COR-L47 (cell line): Measurements from ENCODE around the gene GALNT1.
A peak's percentile ranks its signal among the peaks of the same experiment; 100 is the strongest.

Experiments
- DNase-seq: peaks from one replicate; lab custom pipeline; 2025; lab: John Stamatoyannopoulos, UW

Gene GALNT1

DNA sequence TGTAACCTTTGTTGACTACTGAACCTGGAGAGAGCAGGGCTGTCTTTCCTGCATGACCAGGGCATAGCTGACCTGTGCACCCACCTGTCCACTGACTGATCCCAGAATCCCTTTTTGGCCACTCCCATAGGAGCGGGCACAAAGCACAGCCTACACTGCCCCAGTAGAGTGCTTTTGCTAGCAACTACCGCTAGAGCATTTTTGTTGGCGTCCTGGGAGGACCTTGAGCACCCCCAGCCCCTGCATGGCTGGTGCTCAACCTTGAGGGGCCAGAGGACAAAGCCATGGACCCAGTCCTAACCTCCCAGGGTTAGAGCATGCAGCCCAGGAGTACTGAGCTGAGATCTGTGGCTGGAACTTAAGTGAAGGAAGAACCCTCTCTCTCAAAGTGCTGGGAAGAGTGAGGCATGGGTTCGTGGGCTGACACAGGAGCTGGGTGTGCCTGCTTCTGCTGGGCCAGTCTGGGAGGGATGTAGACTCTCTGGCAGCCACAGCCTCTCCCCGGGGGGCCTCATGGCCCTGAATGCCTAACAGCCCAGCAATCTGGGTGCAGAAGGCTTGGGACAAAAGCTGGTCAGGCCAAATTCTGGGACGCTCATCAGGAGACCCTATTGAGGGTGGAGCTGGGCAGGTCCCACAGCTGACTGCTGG, 140.0 kb downstream of the GALNT1 start:
- no peak for DNase-seq

DNA sequence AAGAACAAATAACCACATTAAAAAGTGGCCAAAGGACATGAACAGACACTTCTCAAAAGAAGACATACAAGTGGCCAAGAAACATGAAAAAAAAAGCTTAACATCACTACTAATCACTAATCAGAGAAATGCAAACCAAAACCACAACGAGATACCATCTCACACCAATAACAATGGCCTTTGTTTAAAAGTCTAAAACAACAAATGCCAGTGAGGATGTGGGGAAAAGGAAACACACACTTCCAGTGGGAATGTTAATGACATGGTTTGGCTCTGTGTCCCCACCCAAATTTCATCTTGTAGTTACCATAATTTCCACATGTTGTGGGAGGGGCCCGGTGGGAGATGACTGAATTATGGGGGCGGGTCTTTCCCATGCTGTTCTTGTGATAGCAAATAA, 147.1 kb downstream of the GALNT1 start:
- no peak for DNase-seq

DNA sequence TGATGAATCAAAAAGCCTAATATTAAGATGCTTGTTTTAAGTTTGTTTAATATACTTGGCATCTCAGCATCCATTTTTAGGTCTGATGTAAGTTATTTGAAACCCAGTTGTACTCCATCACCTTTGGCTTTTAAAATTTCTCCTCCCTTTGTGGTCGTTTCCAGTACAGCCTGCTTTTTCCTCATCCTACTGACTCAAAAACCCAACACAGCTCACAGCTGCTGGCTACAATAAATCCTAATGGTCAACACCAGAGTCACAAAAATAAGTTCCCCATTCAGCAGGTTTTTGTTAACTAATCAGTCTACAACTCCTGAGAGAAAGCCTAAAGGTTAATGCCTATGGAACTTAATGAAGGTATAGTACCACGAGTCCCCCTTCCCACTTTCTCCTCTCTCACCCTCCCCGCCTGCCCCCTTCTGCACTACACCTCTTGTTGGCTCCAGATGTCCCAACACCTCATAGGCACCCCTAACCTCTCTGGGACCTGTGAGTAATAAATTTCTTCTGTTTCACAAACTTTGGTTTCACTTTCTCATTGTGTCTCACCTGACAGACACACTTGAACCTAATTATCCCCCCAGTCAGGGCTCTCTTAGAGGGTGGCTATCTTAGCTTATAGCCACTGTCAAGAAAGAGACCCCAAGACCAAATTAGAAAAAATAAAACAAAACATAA, 148.6 kb downstream of the GALNT1 start:
- DNase-seq, result no peak

DNA sequence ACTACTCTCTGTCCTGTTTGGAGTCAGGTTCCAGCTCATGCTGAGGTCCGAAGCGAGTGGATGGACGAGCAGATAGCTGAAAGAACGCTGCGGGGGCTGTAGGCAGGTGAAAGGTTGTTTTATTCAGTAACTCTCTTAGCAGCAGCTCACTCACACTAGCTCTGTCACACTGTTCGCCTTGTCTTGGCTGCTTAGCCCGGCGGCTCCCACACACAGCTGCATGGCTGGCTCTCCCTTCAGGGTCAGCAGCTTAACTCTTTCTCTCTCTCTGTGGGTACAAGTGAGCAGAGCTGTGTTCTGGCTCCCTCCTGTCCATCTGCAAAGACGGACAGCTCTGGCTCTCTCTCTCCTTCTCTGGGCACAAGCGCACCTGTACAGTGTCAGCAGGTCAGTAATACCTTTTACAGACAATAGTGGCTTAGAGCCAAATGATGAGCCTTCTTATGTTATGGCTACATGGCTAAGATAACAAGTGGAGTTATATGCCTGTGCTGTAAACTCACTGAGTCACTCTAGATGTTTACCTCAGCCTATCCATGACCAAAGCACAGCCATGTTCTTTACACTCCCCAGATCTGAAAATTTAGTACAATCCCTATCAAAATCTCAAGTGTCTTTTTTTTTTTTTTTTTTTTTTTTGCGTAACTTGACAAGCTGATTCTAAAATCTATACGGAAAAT, 149.3 kb downstream of the GALNT1 start:
- peak; percentile 9 for DNase-seq

DNA sequence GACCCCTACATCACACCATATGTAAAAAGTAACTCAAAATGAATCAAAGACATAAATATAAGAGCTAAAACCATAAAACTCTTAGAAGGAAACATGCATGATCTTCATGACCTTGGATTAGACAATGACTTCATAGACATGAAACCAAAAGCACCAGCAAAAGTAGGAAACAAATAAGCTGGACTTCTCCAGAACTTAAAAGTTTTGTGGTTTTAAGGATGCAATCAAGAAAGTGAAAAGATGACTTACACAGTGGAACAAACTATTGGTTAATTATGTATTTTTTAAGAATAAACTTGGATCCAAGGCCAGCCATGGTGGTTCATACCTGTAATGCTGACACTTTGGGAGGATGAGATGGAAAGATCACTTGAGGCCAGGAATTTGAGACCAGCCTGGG, 150.2 kb downstream of the GALNT1 start:
- DNase-seq, result no peak

DNA sequence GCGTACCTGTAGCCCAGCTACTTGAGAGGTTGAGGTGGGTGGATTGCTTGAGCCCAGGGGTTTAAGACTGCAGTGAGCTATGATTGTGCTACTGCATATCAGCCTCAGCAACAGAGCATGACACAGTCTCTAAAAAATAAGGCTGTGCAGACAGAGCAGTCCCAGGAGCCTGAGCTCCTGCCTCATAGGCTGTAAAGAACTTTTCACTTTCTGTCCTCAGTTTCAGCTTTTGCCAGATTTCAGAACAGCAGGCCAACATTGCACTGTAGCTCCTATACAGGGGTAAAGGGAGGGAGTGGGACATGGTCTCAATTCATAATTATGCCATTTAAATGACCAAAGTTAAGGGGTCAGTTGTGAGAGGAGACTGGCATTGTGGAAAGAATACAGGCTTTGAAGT, 150.6 kb downstream of the GALNT1 start:
- DNase-seq, result no peak

DNA sequence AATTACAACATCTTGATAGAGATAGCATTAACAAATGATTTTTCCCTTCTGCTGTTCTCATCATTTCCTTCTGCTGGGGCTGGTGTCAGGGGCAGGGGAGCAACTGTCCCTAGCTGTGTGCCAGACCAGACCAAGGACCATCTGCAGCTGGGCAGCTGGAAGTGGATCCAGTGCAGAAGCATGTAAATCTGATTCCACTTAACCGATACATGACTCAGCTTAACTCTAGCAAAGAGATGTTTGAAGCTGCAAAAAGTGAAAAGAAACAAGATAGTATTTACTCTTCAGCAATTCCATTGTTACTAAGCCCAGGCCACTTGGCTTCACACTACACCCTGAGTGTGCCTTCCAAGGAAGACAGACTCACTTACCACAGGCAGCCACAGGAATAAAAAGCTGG, 151.1 kb downstream of the GALNT1 start:
- DNase-seq, result no peak

DNA sequence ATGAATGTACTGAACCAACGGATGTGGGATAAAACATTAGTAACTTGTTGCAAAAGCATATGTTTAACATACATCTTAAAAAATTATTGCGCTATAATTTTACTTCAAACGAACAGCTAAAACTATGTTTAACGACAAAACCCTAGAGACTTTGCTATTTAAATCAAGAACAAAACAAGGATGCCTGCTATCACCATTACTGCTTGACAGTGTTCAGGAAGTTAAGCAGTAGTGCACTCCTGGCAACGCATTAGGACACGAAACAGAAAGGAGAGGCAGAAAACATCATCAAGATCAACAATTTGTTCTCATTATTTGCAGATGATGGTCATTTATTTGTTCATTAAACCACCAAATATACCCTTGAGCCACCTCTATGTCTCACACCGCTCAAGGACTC, 151.9 kb downstream of the GALNT1 start:
- DNase-seq, result no peak

DNA sequence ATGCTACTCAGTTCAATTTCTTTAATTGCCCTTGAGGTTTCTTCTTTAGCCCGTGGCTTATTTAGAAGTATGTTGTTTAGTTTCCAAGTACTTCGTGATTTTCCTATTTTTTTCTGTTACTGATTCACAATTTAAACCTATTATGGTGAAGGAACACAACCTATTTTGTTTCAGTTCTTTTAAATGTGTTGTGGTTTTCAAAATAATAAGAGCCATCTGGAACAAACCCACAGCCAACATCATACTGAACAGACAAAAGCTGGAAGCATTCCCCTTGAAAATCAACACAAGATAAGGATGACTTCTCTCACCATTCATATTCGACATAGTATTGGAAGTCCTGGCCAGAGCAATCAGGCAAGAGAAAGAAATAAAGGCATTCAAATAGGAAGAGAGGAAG, 155.2 kb downstream of the GALNT1 start:
- no peak for DNase-seq

DNA sequence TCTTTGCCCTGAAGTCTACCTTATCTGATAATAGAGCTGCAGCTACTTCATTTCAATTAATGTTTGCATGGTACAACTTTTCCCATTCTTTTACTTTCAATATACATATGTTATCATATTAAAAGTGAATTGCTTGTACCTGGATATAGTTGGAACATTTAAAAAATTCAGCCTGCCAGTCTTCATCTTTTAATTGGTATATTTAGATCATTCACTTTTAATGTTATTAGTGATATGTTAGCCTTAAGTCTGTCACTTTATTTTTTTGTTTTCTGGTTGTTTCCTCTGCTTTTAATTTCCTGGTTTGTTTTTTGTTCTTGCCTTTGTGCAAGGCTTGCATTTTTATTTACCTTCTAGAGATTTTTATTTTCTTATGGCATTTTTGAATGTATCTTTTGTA, 158.2 kb downstream of the GALNT1 start:
- DNase-seq, result no peak

DNA sequence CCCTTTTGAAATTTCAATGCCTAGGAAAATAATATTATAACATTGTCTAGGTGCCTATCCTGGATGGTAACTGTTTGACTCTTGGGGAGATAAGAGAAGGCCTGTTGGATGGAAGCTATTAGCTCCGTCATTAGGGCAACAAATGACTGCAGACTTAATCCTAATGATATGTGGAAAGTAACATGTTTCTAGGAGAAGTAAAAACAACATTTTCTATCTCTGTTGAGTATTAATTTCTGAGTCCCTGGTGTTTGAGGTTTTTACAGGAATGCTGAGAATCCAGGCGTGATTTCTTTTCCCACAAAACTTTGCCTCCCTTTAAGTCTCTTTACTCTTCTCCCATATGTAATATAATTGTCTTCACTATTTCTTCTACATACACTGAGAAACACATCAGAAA, 159.1 kb downstream of the GALNT1 start:
- DNase-seq, result no peak

DNA sequence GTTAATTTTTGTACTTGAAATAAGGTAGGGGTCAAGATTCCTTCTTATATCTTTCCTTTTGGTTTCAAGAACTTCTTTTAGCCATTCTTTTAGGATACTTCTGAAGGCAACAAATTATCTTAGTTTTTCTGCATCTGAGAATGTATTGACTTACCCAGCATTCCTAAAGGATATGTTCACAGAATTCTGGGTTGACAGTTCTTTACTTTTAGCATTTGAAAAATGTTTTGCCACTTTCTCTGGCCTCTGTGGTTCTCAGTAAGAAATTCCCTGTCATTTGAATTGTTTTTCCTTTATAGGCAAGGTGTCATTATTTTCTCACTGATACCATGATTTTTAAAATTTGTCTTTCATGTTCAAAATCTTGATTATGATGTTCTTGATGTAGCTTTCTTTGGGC, 162.4 kb downstream of the GALNT1 start:
- DNase-seq, result no peak

DNA sequence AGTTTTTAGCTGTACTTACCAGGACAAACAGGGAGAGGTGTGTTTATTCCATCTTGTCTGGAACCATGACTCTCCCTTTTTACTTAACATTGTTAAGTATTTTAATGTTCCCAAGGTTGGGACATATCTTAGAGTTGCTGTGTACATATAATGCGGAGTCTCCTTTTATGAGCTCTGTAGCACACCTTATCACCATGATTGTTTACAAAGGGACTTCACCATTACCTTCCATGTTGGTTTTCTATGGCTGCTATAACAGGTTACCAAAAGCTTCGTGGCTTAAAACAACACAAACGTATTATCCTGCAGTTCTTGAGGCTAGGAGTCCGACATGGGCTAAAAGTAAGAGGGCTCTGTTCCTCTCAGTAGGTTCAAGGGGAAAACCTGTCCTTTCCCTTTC, 164.3 kb downstream of the GALNT1 start:
- DNase-seq, result no peak

DNA sequence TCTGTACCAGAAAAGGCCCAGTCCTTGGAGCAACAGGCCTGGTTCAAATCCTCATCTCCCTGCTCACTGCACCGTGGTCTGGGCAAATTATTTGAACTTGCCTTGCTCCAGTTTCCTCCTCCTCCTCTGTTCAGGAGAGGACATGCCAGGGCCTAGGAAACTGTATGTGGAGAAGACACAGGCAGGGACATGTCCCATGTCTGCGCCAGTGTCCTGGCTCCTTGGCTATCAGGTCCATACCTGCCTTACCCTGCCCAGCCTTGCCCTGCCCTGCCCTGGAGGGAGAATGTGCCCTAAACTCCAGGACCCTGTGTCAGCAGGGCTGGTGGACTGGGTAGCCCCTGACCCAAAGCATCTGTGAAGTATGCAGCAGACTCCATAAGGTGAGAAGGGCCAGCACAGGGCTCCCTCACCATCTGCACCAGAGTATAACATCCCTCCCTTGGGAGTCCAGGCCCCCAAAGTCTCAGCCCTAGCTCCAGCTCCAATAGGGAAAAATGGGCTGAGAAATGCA, 165.3 kb downstream of the GALNT1 start:
- no peak for DNase-seq

DNA sequence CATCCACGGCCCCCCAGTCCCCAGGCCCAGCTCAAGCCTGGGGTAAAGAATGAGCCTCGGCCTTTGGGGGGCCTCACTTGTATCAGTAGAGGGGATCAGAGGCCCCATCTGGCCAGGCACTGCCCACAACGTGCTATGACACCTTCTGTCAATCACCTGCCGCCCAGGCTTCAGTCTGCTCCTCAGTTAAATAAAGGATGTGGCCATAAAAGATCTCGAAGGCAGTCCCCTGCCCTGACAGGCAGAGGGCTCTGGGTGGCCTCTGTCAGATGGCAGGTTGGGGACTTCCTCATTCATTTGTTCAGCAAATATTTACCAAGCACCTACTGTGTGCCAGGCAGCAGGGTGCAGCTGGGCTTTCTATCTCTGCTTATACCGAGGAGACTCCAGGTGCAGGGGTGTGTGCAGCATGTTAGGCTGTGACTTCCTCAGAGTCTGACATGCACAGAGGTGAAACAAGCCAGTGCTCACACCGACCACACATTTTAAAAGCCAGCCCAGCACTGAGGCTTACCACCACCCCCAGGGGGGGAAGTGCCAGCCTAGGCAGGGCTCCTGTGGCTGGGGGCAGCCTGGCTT, 166.4 kb downstream of the GALNT1 start:
- no peak for DNase-seq

DNA sequence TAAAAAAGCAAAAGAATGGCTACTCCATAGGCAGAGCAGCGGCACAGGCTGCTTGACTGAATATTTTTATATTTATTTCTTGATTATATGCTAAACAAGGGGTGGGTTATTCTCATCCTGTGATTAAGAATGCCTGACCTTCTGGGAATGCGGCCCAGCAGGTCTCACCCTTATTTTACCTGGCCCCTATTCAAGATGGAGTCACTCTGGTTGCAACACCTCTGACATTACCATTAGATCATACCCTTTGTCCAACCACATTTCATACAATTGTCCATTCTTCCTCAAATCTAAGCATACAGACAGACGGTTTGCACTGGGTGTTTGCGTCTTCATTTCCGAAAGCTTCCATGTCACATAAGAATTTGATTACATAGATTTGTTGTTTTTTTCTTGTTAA, 168.2 kb downstream of the GALNT1 start:
- no peak for DNase-seq

DNA sequence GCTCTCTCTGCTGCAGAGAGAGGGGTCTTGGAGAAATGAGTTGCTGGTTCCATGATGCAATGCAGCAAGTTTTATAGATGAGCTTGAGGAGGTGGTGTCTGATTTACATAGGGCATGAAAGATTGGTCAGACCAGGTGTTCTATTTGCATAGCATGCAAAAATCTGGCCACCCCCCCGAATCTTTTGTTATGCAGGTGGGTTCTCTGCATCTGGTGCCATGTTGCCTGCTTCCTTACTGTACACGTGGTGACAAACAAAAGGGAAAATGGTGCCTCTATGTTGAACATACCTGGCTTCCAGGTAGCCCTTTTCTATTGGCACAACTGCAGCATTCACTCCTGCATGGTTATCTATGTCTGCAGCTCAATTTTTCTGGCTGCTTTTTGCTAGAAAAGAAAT, 169.4 kb downstream of the GALNT1 start:
- DNase-seq, result peak; percentile 10

DNA sequence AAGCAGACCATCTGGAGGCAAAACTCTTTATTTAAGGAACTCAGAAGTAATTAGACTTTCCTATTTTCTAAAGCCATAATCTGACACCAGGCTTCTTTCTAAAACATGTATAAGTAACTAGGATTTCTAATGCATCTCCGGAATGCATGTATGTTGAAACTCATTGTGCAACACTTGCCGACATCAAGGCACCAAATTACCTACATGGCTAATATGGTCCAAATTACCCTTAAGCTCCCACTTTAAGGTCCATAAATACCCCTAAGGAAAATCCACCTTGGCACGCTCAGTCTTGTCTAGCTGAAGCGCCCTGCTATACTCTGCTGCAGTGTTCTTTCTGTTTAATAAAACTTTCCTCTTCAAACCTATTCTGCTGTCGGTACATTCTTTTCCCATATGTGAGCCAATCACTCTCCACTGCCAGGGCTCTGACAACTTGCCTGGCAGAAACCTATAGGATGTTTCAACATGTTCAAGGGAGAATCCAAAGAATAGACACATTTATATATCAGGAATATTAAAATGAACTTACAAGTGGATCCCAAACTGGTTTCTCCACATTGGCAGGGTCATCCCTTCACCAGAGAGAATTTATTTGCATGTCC, 171.9 kb downstream of the GALNT1 start:
- no peak for DNase-seq

DNA sequence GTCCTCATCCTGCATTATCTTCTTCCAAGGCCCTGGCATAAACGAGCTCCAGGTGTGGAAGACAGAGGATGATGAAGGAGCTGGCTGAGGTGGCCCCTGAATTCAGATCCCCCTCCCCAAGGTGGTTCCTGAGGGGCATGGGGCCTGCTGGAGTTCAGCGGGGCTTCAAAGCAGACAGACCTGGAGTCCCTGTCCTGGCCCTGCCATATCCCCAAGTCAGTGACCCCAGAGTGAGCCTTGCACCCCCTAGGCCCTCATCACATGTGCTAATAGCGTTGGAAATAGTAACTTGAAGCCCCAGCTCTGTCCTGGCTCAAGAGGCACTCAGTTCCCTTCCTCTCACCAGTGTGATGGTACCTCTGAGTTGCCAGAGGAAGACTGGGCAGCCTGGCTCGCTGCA, 172.9 kb downstream of the GALNT1 start:
- DNase-seq, result no peak

DNA sequence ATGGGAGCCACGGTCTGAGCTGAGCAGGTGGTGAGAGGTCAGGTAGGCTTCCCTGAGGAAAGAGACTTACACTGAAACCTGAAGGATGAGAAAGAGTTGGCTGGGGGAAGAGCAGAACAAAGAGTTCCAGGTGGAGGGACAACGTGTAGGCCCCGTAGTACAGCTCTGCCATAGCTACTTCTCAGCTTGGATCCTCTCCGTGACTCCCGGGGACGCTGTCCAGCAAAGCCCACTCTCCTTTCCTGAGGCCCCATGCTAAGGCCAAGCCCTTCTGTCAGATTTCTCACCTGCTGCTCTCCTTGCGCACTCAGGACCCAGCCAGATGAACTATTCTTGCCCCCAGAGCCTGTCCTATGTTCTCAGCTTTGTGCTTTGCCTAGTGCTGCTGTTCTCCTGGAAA, 173.8 kb downstream of the GALNT1 start:
- DNase-seq, result no peak

DNA sequence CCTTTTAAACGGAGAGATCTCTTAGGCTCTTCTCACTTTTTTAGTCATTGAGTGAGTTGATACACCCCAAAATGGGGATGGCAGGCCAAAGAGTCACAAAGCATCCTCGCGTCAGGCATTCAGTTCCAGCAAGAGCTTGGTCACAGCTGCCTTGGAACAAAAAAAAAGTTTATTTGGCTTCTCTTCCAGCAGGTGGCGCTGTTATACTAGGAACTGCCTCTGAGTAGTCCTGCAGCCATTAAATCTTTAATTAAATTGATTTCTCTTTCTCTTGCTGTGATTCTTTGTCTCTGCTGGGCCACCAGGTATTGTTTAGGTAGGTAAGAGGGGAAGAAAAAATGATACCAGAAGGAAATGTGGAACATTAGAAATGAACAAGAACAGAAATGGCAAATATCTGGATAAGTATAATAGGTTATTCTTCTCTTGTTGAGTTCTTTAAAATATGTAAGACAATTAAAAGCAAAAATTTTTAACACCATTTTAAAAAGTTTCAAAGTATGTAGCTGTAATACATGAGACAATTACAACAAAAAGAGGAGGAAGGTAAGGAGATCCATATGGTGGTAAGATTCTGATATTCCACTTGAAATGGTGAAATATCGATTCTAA, 175.1 kb downstream of the GALNT1 start:
- peak; percentile 75 for DNase-seq
